Vagina (tissue), 2 donors: ENCODE measurements around the gene MAST4.

ENCODE experiments used
- POLR2A ChIP-seq, 2 donors: fragments of 450-650 bp; IDR thresholded peaks; one replicate each; pipeline ENCODE4 v1.6.1; 2017; ENCODE audit warnings: antibody characterized with exemption in 2 of 2, mild to moderate bottlenecking in 2 of 2, moderate library complexity in 2 of 2
- POLR2AphosphoS5 ChIP-seq, 2 donors: sonication (generic); formaldehyde crosslinking; IDR thresholded peaks; one replicate each; pipeline ENCODE4 v1.9.0; 2017; ENCODE audit warnings: antibody characterized with exemption in 2 of 2, mild to moderate bottlenecking in 2 of 2, low read depth in 1 of 2; ENCODE audit not compliant: insufficient read depth in 1 of 2
- TF ChIP-seq, protein P1 (sequence below), 3 experiments: fragments of 450-650 bp in 2 of 3; fragments of 200-600 bp in 1 of 3; sonication (generic) in 1 of 3; IDR thresholded peaks; one replicate each; pipeline ENCODE4 v1.5.1; 2017 to 2019; ENCODE audit warnings: antibody characterized with exemption in 3 of 3, mild to moderate bottlenecking in 2 of 3, moderate library complexity in 2 of 3

GRCh38 chr5:67043796-67044511 lies 447.8 kb downstream of the MAST4 start:
- TF ChIP-seq, protein P1, sequence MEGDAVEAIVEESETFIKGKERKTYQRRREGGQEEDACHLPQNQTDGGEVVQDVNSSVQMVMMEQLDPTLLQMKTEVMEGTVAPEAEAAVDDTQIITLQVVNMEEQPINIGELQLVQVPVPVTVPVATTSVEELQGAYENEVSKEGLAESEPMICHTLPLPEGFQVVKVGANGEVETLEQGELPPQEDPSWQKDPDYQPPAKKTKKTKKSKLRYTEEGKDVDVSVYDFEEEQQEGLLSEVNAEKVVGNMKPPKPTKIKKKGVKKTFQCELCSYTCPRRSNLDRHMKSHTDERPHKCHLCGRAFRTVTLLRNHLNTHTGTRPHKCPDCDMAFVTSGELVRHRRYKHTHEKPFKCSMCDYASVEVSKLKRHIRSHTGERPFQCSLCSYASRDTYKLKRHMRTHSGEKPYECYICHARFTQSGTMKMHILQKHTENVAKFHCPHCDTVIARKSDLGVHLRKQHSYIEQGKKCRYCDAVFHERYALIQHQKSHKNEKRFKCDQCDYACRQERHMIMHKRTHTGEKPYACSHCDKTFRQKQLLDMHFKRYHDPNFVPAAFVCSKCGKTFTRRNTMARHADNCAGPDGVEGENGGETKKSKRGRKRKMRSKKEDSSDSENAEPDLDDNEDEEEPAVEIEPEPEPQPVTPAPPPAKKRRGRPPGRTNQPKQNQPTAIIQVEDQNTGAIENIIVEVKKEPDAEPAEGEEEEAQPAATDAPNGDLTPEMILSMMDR (IDR thresholded peaks at IDR 0.05), result no peak
- TF ChIP-seq POLR2A (IDR thresholded peaks at IDR 0.05) (no peak), POLR2AphosphoS5 (IDR thresholded peaks at IDR 0.05; ENCODE audit: insufficient read depth in 1 of 2, low read depth in 1 of 2) (no peak)
